Measurements from ENCODE around the gene IGFBP6.
A peak's percentile ranks its signal among the peaks of the same experiment; 100 is the strongest.

Gene IGFBP6

GRCh38 chr12:53059434-53060063, 37.9 kb upstream of the IGFBP6 start:
- DNase-seq: no peak

- DNase-seq: no peak
Measured at GRCh38 chr12:53060064-53060720, 37.3 kb upstream of the IGFBP6 start.

- no peak for DNase-seq
Measured at GRCh38 chr12:53060721-53061276, 36.7 kb upstream of the IGFBP6 start.

- no peak for DNase-seq
Measured at GRCh38 chr12:53061404-53062010, 36.0 kb upstream of the IGFBP6 start.

GRCh38 chr12:53062011-53062961, 35.2 kb upstream of the IGFBP6 start:
- DNase-seq: no peak

GRCh38 chr12:53062977-53063707, 34.3 kb upstream of the IGFBP6 start:
- DNase-seq: no peak

- peak; percentile 32 for DNase-seq
Measured at GRCh38 chr12:53063708-53064612, 33.5 kb upstream of the IGFBP6 start.

- DNase-seq: no peak
Measured at GRCh38 chr12:53064613-53065436, 32.6 kb upstream of the IGFBP6 start.

GRCh38 chr12:53065470-53065869, 32.0 kb upstream of the IGFBP6 start:
- DNase-seq: no peak

- DNase-seq: peak; percentile 79
Measured at GRCh38 chr12:53065975-53066931, 31.2 kb upstream of the IGFBP6 start.

GRCh38 chr12:53067074-53067992, 30.1 kb upstream of the IGFBP6 start:
- no peak for DNase-seq

GRCh38 chr12:53067993-53068770, 29.3 kb upstream of the IGFBP6 start:
- no peak for DNase-seq

GRCh38 chr12:53068811-53069585, 28.5 kb upstream of the IGFBP6 start:
- no peak for DNase-seq

- no peak for DNase-seq
Measured at GRCh38 chr12:53069621-53070410, 27.7 kb upstream of the IGFBP6 start.

GRCh38 chr12:53070877-53071492, 26.5 kb upstream of the IGFBP6 start:
- no peak for DNase-seq

Data from HCEC 1CT (cell line).